Stimulated activated CD8-positive, alpha-beta memory T cell treated with anti-CD3 and anti-CD28 coated beads, Interleukin-12 subunit alpha, Interleukin-12 subunit beta, amount 100 ng/mL, for 4 hours (primary cell): Measurements from ENCODE around the gene EFHC2.
A peak's percentile ranks its signal among the peaks of the same experiment; 100 is the strongest.
"Not testable (repeated sequence)": the region's sequence is repeated elsewhere in the genome, so short reads cannot be mapped to it uniquely, and the experiment has no call there.

Experiments used
- DNase-seq: peaks from one replicate; pipeline ENCODE4 v3.0.0-alpha.2; 2020; ENCODE audit warnings: low read depth

EFHC2 gene

DNA sequence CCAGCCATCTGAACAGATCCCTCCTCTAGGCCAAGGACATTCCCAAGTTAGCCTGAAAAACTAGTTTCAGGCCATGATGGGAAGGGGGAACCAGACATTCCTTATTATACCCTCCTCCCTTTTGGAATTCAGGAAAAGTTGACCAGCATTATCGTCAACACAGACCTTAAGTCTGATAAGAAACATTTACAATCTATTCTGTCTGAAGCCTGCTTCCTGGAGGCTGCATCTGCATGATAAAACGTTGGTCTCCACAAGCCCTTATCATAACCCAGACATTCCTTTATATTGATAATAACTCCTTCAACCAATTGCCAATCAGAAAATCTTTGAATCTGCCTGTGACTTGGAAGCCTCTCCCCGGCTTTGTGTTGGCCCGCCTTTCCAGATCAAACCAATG lies 44.3 kb downstream of the EFHC2 start:
- DNase-seq = no peak

DNA sequence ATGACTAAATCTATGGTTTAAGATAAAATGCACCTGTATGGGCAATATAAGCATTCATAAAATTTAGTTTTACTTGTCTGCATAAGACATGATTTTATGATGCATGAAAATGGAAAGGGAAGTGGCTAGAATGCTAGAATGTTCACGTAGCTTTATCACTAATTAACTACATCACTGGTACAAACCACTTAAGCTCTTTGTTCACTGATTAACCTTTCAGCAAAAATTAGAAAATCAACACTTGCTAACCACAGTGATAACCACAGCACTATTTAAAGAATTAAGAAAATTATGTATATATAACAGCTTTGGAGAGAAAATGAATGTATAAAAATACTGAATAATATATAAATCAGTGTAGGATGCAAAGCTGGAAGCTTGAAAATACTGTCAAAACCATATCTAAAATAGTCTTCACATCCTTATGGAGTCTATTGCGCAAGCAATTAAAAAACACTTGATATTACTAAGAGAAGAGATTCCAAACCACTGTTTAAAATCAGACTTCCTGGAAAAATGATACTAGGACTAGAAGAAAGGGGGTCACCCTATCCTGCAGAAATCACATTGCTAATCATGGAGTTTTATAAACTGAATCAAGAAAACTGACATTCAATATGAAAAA lies 51.9 kb downstream of the EFHC2 start:
- no peak for DNase-seq

DNA sequence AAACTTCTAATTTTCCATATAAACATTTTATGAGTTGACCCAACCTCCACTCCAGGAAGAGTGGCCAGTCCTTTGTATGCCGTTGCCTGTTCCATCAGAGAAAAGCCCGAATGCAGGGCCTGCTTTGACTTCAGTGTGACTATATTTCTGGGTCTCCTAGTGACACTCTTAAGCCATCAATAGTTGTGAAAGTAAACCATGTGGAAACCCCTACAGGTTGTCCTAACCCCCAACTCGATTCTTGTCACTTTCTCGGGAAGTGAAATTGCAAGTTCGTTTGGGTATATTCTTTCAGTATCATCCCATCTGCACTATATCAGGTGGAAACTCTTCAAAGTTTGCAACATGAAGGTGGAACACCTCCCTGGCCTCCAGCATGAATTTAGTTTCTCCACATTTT lies 52.8 kb downstream of the EFHC2 start:
- DNase-seq = no peak

DNA sequence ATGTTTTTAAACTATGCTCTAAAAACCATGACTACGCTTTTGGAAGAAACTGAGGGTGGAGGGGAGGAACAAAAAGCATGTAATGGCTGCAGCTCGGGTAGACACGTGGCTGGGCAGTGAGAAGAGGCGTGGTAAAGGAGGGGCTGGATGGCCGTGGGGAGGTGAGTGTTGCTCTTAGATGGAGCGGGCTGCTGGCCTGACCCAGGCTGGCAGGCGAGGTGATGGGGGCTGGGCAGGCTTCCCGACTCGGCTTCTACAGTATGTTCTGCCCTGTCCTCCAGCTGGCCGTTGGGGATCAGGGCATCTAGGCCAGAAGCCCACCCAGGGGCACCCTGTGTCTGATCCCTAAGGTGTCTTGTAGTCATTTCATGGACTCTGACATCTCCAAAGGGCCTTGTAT lies 60.7 kb downstream of the EFHC2 start:
- DNase-seq = no peak

GRCh38 chrX:44280116-44280515 lies 63.4 kb downstream of the EFHC2 start:
- no peak for DNase-seq

GRCh38 chrX:44274096-44274495 lies 69.4 kb downstream of the EFHC2 start:
- no peak for DNase-seq

DNA sequence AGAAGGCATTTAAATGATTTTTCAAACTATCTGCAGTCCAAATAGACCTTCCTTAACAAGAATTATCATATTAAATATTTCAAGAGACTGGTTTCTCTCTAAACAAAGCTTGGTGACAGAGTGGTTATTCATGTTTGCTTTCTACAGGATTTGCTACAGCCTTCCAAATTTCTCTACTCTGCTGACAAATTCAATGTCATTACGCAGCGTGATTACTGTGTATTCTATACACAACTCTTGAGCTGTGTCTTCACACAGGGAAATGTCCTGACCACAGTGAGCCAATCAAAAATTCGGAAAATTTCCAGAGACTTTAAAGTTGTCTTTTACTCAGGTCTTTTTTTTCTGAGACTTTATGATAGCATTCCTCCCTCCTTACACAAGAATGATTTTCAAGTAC lies 75.6 kb downstream of the EFHC2 start:
- DNase-seq = no peak

- no peak for DNase-seq
Observed at GRCh38 chrX:44267116-44267515, 76.4 kb downstream of the EFHC2 start.

DNA sequence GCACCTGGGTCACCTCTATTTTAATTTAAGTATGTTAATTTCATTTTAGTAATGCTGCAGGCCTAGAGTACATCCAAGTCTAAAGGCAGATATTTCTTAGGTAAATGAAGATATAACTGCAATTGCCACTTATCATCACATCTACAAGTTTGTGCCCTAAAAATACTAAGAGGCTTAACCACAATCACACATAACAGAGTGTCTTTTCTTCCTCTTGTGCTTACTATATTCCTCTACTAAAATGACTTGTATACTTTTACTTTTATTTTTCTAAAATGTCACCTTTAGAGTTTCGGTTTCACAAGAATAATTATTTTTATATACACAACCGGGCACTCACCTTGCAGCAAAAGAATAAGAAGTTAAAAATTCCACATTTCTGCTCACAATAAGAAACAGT lies 77.9 kb downstream of the EFHC2 start:
- no peak for DNase-seq

DNA sequence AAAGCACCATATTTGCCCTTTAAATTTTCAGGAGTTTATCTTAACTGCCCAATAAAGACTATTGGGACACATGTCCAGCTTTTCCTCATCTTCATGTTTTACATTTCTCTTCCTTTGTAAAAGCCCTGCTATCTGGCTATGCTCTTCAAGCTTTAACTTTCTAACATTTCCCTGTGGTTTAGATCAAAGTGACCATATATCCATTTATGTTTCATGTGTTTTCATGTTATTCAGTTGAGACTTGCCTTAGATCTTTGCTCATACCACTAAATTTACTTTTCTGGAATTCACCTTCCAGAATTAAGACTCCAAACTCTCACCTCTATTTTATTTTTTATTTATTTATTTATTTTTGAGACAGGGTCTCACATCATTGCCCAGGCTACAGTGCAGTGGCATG lies 78.5 kb downstream of the EFHC2 start:
- no peak for DNase-seq

DNA sequence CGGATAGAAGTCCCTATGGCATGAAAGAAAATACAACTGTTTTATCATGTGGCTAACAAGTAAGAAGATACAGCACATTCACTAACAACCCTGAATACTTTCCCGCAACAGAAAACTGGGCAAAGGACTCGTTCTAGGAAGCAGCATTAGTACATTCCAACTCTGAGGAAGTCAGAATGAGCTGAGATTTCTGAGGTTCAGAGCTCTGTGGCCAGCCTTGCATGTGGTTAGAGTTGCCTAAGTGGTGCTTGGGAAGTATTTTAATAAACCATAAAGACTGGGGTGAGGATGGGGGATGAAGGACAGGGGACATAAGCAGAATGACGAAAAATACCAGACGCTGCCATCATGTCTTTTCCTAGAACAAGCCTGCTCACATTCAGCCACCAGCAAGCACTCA lies 82.2 kb downstream of the EFHC2 start:
- DNase-seq = no peak

DNA sequence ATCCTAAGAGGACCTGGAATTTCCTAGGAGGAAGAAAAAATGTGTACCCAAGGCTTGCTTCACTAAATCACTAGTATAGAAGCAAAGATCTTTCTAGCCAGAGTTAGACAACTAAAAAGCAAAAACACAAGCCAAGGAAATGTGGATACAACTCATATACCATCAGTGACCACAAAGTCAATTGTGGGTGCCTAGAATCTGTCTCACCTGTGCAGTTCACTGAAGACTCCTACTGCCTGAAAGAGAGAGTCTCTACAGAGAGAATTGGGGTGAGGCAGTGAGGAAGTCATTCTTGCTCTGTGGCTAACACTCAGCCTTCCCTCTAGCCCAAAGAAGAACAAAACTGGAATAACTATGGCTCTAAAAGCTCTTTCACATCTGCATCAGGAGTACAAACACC lies 82.9 kb downstream of the EFHC2 start:
- no peak for DNase-seq

- not testable (repeated sequence) for DNase-seq
Observed at GRCh38 chrX:44255742-44256141, 87.7 kb downstream of the EFHC2 start.

DNA sequence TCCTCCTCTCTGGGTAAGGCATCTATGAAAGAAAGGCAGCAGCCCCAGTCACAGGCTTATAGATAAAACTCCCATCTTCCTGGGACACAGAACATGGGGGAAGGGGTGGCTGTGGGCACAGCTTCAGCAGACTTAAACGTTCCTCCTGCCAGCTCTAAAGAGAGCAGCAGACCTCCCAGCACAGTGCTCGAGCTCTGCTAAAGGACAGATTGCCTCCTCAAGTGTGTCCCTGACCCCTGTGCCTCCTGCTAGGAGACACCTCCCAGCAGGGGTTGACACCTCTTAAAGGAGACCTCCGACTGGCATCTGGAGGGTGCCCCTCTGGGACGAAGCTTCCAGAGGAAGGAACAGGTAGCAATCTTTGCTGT lies 89.9 kb downstream of the EFHC2 start:
- DNase-seq = no peak

GRCh38 chrX:44252688-44253574 lies 90.5 kb downstream of the EFHC2 start:
- DNase-seq = peak; percentile 41

DNA sequence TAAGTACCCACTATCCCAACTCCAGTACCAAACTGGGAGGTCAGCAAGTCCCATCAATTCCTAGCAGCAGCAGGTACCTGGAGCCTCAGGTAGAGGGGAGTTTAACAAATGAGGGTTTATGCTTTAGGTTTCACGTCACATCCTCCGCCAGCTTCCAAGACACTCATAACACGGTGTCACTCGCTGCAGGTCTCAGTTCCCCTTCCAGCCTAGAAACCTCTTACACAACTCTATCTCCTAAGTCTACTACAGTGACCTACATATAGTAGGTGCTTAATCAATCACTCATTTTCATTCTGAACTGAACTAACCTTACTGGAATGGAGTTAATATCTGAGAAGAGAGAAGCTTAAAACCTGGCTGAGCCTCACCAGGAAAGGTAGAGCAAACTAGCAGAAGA lies 96.0 kb downstream of the EFHC2 start:
- no peak for DNase-seq

DNA sequence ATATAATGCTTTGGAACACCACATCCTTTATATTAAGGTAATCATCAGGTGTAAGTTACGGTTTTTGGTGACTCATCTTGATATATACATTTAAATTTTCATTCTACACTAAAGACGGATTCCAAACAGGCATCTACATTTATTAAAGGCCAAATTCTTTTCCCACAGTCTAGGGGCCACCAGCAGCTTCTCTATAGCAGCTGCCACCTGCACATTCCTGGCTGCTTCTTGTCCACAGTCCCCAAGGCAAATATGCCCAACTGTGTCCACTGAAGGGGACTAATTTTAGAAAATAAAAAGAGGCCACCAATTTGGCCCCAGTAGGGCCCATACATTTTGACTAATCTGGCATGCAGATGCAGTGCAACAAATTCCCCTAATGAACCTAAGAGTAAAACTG lies 96.6 kb downstream of the EFHC2 start:
- no peak for DNase-seq

- DNase-seq = no peak
Observed at GRCh38 chrX:44245733-44246132, 97.7 kb downstream of the EFHC2 start.

GRCh38 chrX:44244008-44244407 lies 99.5 kb downstream of the EFHC2 start:
- no peak for DNase-seq

DNA sequence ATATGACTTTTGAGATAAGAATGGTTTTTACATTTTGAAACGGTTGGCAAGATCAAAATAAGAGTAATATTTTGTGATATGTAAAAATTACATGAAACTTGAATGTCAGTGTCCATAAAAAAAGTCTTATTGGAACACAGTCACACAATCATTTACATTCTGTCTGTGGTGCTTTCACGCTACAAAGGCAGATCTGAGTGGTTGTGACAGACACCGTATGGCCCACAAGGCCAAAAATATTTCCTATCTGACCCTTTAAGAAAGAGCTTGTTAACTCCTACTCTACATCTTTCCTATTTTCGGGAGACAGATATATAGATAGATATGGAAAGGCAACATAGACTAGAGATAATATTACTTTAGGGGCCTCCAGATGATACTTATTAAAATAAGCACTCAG lies 101.9 kb downstream of the EFHC2 start:
- no peak for DNase-seq

GRCh38 chrX:44240036-44240435 lies 103.4 kb downstream of the EFHC2 start:
- DNase-seq = no peak

DNA sequence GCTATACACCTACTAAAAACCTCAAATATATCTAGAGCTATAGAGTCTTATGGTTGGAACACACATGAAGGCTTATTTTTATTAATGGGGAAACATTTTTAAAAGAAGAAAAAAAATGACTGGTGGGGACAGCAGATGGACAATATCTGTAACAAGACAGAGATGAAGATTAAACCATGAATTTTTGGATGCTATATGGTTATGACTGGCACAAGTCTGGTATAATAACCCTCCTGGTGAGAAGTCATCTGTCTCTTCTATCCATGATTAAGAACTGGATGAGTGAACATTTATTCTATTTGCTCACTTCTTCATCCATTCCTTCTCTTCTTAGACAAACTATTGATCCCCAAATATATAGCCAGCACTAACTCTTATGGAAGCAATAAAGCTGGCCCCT lies 104.4 kb downstream of the EFHC2 start:
- DNase-seq = no peak

DNA sequence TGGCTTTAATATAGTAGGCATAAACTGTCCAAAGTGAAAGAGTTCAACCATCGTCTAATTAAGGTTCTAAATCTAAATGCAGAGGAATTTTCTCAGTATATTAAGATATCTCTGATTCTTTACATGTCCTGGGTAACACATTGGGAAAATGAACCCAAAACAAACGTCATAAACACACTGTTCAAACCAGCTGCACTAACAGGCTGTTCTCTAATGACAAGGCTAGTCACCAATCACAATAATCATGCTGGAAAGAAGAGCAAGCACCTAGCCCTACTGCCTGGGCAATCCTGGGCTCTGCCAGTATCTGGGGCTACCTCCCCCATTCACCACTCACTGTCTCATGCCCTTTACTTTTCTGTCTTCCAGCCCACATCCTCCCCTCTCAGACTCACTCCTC lies 107.9 kb downstream of the EFHC2 start:
- no peak for DNase-seq

GRCh38 chrX:44234541-44234940 lies 108.9 kb downstream of the EFHC2 start:
- DNase-seq = no peak
